ES-I3 (cell line): ENCODE data around the gene USP9X.
"Not testable (repeated sequence)": the region's sequence is repeated elsewhere in the genome, so short reads cannot be mapped to it uniquely, and the experiment has no call there.

Source experiments
- H3K36me3 ChIP-seq: 2 replicates; pipeline ENCODE4 v1.6.1; 2013; ENCODE audit warnings: mild to moderate bottlenecking, low read length, control low read depth, moderate library complexity; ENCODE audit not compliant: insufficient read depth
- H3K4me1 ChIP-seq: 2 replicates; pipeline ENCODE4 v1.6.1; 2013; ENCODE audit warnings: mild to moderate bottlenecking, control low read depth, low read length; ENCODE audit not compliant: insufficient read depth
- H3K9ac ChIP-seq: 2 replicates; pipeline ENCODE4 v1.6.1; 2013; ENCODE audit warnings: low read depth, mild to moderate bottlenecking, low read length, moderate library complexity
- H3K9me3 ChIP-seq: 2 replicates; pipeline ENCODE4 v1.6.1; 2013; ENCODE audit warnings: mild to moderate bottlenecking, low read length, moderate library complexity; ENCODE audit not compliant: control insufficient read depth, insufficient read depth

Gene USP9X

DNA sequence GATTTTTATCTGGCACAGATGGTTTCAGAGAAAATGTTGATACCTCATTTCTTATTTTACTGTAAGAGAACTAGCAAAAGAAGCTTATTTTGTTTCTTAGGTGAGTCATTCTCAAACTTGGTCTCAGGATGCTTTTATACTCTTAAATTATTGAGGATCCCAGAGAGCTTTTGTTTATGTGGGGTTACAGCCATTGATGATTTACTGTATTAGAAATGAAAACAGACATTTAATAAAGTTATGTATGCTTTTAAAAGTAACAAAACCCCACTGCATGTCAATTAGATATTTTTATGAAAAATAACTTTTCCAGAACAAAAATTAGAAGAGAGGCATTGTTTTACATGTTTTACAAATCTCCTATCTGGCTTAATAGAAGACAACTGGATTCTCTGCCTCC is 12.1 kb downstream of the USP9X start:
- Histone ChIP-seq H3K4me1 (peaks cover 18% of the 10 kb centered on the region), H3K9me3 (no peaks in the 10 kb centered on the region), H3K9ac (no peak overlapping the region)

DNA sequence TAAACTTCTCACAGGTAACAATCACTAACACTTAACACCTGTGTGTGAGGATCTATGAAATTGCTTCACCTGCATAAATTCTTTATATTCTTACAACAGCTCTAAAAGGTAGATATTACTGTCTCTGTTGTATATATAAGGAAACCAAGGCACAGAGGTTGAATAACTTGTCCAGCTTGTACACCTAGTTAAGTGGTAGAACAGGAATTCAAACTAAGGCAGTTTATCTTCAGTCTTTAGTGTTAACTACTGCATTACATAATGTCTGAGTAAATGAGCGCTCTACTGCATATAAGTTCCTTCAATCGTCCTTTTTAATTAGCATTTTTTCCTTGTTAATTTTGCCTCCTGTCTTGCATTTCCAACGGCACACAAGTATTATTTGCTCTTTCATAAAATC is 15.0 kb downstream of the USP9X start:
- H3K9me3 ChIP-seq, result no peaks in the 10 kb centered on the region
- H3K36me3 ChIP-seq, result no peaks in the 10 kb centered on the region
- peaks cover 16% of the 10 kb centered on the region for H3K4me1 ChIP-seq
- no peak overlapping the region for H3K9ac ChIP-seq

More for the DNA sequence above, 12.1 kb downstream of the USP9X start:
- no peaks in the 10 kb centered on the region for H3K36me3 ChIP-seq

DNA sequence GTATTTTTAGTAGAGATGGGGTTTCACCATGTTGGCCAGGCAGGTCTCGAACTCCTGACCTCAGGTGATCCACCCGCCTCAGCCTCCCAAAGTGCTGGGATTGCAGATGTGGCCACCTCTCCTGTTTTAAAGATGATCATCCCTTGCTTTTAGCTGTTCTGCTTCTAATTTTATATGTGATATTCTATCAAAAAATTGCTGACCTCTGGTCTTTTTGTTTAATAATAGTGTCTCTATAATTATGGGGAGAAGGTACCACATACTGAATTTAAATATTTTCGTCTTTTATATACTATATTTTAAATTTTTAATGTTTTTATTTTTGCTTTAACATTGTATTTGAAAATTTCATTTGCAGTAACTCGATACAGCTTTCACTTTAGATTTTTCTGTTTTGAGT is 15.6 kb downstream of the USP9X start:
- Histone ChIP-seq H3K9ac (no peak overlapping the region), H3K9me3 (no peaks in the 10 kb centered on the region), H3K4me1 (peaks cover 11% of the 10 kb centered on the region; the same call in 1 of the 2 replicates), H3K36me3 (no peaks in the 10 kb centered on the region)

DNA sequence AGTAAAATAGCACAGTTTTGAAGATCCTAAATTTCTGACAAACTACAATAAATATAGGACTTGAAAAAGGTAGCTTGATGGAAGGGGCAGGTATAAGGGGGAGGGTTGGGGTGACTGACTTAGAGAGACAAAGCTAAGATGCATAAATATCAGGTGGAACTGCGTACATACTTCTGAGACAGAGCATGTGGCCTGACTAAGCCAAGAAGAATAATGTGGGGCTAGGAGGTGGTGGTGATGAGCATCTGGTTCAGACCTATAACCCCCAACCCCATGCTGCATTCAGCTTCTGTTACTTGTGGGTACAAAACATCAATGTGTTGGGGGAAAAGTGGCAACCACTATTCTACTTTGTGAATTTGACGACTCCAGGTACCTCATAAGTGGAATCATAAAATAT is 19.8 kb downstream of the USP9X start:
- peaks cover 3% of the 10 kb centered on the region; the same call in 1 of the 2 replicates for H3K9me3 ChIP-seq
- H3K4me1 ChIP-seq, result peaks cover 32% of the 10 kb centered on the region
- H3K36me3 ChIP-seq, result no peaks in the 10 kb centered on the region
- no peak overlapping the region for H3K9ac ChIP-seq

DNA sequence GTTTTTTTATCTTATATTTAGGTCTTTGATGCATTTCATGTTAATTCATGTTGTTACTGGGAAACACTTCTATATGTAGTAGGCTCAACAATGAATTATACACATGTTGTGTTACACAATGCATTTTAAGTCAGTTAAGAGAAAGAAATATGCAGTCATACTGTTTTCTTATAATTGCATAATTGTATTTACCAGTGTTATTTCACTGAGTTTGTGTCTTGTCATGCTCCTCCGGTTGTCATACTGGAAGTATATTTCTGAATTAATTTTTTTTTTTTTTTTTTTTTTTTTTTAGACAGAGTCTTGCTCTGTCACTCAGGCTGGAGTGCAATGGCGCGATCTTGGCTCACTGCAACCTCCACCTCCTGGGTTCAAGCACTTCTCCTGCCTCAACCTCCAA is 21.0 kb downstream of the USP9X start:
- not testable (repeated sequence) for H3K9ac ChIP-seq, H3K9me3 ChIP-seq, H3K36me3 ChIP-seq
- peaks cover 38% of the 10 kb centered on the region for H3K4me1 ChIP-seq

DNA sequence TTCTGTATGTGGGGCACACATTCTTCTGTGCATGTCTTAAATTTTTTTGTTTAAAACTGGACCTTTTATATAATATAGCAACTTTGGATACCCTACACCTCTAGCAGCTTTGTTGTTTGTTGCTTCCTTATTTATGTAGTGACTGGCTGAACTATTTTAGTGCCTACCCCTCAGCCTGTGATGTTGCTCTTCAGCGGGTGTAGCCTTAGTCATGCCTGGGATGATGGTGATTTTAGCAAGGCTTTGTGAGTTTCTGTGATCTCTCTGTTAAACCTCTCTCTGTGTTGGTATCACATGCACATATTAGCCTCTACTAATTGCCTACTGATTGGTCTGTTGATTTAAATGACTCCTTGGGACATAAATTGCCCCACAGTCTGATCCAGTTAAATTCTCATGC is 22.8 kb downstream of the USP9X start:
- Histone ChIP-seq H3K9ac (no peak overlapping the region; the same call in 1 of the 2 replicates), H3K9me3 (peaks cover 3% of the 10 kb centered on the region; the same call in 1 of the 2 replicates), H3K36me3 (no peaks in the 10 kb centered on the region), H3K4me1 (peaks cover 45% of the 10 kb centered on the region)

DNA sequence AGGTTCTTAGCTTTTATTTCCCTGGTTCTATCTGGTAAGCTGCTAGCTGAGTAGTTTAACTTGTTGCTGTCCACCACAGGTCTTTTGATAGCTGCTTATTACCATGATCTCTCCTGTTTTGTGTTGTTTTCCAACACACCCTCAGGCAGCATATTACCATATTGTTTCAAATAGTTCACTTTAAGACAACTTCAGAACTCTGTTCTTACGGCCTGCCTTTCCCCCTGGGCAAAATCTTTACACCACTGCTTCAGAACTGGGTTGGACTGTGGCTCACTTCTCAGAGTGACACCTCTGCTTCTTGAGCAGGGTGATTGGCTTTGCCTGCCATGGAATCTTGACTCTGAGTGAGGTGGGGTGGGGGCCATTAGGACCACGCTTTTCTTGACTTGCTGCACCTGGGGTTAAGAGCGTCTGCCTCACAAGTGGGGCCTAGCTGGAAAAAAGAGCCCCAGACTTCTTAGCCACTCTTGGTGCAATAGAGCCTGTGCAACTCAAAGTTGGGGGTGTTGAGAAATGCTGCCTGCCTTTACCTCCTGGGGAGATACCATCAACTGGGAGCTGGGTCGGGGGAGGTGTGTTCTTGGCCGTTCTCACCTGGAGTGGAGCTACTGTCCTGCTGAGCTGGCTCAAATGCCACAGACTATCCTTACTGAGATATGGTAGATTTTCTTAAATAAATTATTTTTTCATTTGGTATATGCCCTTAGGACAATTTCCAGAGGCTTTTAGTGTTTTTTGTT is 23.4 kb downstream of the USP9X start:
- peaks cover 3% of the 10 kb centered on the region; the same call in 1 of the 2 replicates for H3K9me3 ChIP-seq
- H3K4me1 ChIP-seq, result peaks cover 45% of the 10 kb centered on the region
- no peaks in the 10 kb centered on the region for H3K36me3 ChIP-seq
- peak overlapping the region; percentile 13; the same call in 1 of the 2 replicates for H3K9ac ChIP-seq

DNA sequence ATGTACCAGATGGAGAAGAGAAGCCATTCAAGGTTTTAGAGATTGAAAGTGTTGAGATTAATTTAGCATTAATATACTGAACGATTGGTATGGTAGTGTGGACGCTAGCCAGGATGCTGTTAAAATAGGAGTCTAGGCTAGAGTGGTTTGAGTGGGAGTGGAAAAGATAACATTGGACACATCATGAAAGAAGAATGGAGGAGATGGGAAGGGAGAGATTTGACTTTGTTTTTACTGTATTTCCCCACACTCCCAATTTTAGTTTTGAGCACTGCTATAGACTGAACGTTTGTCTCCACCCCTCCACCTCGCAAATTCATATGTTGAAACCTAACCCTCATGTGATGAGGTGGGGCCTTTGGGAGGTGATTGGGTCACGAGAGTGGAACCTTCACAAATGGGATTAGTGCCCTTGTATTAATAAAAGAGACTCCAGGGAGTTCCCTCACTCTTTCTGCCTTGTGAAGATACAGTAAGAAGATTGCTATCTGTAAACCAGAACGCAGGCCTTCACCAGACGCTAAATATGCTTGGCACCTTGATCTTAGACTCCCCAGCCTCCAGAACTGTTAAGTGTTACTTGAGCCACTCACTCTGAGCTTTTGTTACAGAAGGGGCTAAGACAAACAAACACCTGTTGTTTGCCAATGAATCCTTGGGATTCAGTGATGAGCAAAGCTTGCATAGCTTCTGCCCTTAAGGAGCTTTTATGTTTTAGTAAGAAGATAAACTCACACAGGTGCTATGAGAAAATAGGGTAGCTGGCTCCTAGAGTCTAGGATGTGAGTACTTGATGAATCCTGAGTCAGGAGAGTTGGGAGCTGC is 25.8 kb downstream of the USP9X start:
- no peaks in the 10 kb centered on the region for H3K36me3 ChIP-seq
- H3K9ac ChIP-seq, result no peak overlapping the region
- peaks cover 46% of the 10 kb centered on the region for H3K4me1 ChIP-seq
- H3K9me3 ChIP-seq, result peaks cover 3% of the 10 kb centered on the region; the same call in 1 of the 2 replicates

DNA sequence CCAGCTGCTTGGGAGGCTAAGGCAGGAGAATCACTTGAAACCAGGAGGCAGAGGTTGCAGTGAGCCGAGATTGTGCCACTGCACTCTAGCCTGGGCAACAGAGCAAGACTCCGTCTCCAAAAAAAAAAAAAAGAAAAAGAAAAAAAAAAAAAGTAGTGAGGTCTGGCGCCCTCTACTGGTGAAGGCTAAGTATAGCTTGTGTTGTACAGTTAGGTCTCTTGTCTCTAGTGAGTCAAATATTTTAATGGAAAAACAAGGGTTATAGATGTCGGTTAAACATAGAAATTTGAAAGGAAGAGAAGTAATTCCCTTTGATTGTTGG is 29.8 kb downstream of the USP9X start:
- not testable (repeated sequence) for H3K36me3 ChIP-seq, H3K9ac ChIP-seq, H3K9me3 ChIP-seq
- peaks cover 26% of the 10 kb centered on the region for H3K4me1 ChIP-seq

DNA sequence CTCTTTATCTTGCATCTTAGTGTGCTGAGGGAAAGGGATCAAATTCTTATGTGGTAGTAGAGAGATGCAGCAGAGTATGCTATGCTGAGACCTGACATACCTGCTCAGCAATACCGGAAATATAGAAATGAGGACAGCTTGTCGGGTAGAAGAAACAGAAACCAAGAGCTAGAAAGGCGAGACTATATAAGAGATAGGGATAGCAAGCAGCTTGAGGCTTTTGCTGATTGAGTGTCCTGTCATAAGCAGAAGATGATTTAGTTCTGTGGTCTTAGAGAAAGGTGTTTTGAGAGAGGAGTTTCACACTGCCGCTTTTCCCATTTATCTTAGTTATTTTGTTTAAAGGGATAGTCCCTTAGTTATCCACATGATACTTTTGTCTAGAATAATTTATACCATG is 31.7 kb downstream of the USP9X start:
- Histone ChIP-seq H3K9ac (no peak overlapping the region), H3K9me3 (no peaks in the 10 kb centered on the region), H3K36me3 (no peaks in the 10 kb centered on the region), H3K4me1 (peaks cover 16% of the 10 kb centered on the region)

DNA sequence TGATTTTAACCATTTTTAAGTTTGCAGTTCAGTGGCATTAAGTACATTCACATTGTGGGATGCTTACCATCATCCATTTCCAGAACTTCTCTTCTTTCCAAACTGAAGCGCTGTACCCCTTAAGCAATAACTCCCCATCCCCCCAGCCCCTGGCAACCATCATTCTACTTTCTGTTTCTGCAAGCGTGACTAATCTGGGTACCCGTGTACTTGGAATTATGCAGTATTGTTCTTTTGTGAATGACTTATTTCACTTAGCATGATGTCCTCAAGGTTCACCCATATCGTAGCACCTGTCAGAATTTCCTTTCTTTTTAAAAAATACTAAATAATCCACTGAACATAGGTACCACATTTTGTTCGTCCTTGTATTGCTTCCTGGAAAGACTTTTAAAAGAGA is 32.9 kb downstream of the USP9X start:
- Histone ChIP-seq H3K4me1 (peaks cover 13% of the 10 kb centered on the region), H3K9me3 (no peaks in the 10 kb centered on the region), H3K9ac (no peak overlapping the region), H3K36me3 (no peaks in the 10 kb centered on the region)

DNA sequence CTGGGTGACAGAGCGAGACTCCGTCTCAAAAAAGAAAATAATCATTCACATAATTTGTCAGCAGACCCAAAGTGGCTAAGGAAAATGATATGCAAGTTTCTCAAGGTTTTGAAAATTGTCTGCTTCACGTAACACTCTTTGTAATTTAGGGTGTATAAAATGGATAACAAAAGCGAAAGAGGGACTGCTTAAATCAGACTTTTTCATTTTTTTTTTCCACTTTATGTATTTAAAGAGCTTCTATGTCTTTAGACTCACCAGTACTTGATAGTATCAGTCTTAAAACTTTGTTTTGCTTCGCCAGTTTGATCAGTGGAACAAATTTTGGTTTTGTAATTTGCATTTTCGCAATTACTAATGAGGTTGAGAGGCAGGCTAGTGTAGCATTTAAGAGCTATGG is 34.6 kb downstream of the USP9X start:
- Histone ChIP-seq H3K9ac (no peak overlapping the region), H3K4me1 (peaks cover 13% of the 10 kb centered on the region), H3K36me3 (no peaks in the 10 kb centered on the region), H3K9me3 (no peaks in the 10 kb centered on the region)

DNA sequence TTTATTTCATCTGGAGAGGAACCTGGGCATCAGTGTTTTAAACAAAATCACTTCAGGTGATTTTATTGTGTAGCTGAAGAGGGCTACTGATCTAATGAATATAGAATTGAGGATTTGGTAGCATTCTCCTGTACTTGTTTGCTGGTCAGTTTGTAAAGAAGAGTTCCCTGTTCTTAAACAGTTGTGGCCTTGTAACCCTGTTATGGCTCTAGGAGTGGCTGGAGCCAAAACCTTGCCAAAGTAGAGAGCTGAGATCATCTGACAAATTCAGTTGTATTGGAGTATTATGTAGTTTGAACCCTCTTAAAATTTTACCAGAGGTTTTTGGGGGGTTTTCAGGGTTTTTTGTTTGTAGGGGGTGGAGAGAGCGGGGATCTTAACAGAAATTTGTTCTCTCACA is 36.5 kb downstream of the USP9X start:
- Histone ChIP-seq H3K4me1 (no peaks in the 10 kb centered on the region), H3K36me3 (no peaks in the 10 kb centered on the region), H3K9ac (no peak overlapping the region), H3K9me3 (no peaks in the 10 kb centered on the region)

DNA sequence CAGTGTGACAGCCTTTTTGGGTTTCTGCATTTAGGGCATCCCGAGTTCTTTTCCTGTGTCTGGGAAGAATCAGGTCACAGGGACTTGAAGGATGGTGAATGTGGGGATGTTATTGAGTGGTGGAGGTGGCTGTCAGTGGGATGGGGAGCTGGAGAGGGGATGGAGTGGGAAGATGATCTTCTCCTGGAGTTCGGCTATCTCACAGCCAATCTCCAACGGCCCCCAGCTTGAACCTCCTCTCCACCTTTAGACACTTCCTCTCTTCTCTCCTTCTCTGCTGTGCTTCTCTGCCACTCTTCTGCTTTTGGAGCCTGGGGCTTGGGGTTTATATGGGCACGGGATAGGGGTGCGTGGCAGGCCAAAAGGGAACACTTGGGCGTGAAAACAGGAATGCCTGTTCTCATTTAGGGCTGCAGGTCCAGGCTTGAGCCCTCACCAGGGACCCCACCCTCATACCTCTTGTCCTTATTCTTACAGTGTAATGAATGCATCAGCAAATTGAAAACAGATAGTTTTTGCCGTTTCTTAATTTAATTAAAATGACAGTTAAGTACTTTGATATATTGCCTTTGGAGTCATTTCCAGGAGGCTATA is 37.5 kb downstream of the USP9X start:
- Histone ChIP-seq H3K9me3 (no peaks in the 10 kb centered on the region), H3K36me3 (no peaks in the 10 kb centered on the region), H3K4me1 (no peaks in the 10 kb centered on the region), H3K9ac (no peak overlapping the region)
